ENCODE measurements around the gene MINDY1.
A peak's percentile ranks its signal among the peaks of the same experiment; 100 is the strongest.

Gene MINDY1

GRCh38 chr1:151010346-151010726 is 3.6 kb upstream of the MINDY1 start:
- no peak for DNase-seq

DNA sequence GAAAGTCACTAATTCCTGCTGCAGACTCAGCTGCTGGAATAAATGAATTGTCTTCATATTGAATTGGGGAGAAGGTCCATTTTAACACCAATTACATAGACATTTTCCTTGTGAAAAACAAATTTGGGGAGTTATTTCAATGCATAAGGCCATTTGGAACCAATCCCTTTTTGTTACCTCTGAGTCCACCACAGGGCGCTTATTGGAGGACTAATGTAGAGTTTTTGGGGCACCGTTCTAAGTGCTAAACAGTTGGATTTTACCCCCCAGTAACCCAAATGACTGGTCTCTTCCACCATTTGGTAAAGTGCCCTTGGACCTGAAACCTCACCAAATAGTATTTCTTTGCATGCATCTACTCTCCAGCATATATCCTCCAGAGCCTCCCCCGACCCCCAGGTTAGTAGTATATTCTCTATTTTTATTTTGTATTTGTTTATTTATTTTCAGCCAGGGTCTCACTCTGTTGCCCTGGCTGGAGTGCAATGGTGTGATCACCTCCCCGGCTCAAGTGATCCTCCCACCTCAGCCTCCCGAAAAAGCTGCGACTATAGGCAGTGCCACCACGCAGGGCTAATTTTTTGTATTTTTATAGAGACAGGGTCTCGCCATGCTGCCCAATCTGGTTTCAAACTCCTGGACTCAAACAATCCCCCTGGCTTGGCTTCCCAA is 3.1 kb upstream of the MINDY1 start:
- no peak for DNase-seq

DNA sequence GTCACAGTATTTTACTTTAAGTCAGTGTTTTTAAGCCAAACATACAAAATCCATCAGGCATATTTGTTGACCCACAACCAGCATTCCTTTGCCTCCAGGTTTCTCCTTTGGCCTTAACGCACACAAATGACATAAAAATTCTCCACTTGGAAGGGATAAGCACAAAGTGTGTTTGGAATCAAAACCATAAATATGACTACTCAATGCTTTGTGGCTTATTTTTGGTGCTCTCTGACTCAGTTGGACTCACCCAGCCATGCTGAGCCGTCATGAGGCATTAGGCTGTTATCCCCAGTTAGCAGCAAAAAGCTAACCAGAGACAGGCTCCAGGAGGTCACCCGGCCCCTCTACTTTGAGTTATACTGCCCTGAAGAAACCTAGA is 2.5 kb upstream of the MINDY1 start:
- DNase-seq = no peak

- DNase-seq = peak; percentile 87 to 96 (median 91)
These were observed 1.8 kb upstream of the MINDY1 start, which contains the start of gene PRUNE1 for GRCh38 chr1:151008244-151009205. PRUNE1 (plus strand) TSS chr1:151008449; CDS start chr1:151008633, 184 bp downstream.

DNA sequence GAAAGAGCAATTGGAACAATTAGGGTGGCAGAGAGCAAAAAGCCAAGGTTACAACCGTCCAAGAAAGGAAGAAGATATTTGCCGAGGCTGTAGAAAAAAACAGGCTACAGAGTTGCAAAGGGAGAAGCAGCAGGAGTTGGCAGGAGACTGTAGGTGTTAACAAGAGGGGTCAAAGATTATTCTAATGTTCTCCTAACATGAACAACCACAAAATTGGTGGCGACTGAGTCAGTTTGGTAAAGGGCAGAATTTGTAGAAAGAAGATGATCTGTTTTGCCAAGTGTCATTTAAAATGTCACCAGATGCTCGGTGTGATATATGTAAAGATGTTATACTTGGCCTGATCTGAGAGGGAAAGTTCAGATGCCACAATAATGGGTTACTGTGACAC is 1.1 kb upstream of the MINDY1 start:
- no peak for DNase-seq

DNA sequence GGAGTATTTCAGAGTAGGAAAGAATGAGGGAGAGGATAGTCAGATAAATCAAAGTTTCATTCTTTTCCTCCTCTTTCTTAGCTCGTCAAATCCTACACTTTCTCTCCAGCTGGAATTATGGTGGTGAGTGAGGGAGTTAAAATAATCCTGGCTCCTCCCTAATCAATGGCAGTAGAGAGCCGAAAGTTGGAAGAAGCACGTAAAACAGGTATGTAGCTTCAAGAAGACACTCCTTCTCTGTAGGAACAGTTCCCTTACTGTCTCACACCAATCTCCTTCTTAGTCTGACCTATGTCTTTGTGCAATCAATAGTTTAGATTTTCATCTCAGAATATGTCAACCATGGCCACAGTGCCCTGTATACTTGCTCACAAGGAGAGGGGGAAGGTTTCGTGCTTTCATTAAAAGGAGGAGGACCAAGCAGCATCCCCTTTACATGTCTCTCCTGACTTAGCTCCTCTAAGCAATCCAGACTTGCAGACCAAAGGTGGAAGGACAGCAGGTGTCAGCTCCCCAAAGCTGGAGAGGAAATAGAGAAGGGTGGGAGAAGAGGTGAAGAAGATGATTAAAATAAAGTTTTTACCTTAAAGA is 878 bp downstream of the MINDY1 start:
- no peak for DNase-seq

- peak in 2 of 6 experiments; percentile 12 to 17 for DNase-seq
These were observed 3.5 kb downstream of the MINDY1 start for GRCh38 chr1:151003180-151003579.

- no peak for DNase-seq
These were observed 4.1 kb downstream of the MINDY1 start for GRCh38 chr1:151002611-151003010.

- no peak for DNase-seq
These were observed 4.7 kb downstream of the MINDY1 start for GRCh38 chr1:151002051-151002450.

DNA sequence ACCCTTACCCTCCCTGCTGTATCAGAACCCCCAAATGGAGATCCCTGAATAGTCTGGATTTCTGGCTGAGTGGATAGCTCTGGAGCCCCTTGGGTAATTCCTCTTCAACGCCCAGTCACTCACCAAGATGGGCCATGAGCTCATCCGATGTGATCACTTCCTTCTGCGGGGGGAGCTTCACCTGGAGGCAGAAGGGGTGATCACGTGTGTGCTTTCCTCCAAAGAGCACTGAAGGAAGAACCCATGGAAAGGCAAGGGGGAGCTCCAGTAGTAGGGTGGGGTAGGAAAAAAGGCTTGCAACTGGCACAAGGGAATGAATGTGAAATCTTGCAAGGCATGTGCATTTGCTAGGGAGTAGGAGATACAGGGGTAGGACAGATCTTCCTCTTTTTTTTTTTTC is 5.1 kb downstream of the MINDY1 start:
- no peak for DNase-seq

DNA sequence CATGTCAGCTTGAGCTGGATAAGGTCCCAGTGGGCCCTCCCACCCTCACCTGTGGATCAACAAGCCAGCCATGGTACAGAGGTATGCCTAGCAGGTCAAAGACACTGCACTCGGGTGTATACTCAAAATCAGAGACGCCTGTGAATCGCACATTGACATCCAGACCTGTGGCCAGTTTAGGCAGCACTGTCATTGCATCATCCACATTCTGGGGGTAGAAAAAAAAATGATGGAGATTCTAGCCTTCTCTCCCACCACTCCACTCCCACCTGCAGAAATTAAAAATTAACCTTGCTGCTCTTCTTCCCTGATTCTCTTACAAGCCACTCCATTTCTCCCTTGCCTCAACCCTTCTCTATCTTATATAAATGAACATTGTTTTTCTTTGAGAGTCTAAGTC is 6.3 kb downstream of the MINDY1 start:
- DNase-seq = no peak

DNA sequence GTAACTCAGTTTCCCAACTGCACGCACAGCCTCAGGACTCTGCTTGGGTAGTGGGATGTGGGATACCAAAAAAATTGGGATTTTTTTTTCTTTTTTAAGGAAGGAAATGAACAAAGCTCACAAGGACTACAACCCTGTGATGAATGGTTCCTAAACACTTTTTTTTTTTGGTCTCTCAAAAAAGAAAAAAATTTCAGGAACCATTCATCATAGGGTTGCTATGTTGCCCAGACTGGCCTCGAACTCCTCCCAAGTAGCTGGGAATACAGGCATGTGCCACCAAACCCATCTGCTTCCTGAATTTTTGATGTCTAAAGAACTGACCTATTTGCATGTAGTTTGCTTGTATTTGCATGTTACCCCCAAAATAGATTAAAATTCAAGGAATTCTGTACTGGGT is 6.8 kb downstream of the MINDY1 start:
- no peak for DNase-seq

DNA sequence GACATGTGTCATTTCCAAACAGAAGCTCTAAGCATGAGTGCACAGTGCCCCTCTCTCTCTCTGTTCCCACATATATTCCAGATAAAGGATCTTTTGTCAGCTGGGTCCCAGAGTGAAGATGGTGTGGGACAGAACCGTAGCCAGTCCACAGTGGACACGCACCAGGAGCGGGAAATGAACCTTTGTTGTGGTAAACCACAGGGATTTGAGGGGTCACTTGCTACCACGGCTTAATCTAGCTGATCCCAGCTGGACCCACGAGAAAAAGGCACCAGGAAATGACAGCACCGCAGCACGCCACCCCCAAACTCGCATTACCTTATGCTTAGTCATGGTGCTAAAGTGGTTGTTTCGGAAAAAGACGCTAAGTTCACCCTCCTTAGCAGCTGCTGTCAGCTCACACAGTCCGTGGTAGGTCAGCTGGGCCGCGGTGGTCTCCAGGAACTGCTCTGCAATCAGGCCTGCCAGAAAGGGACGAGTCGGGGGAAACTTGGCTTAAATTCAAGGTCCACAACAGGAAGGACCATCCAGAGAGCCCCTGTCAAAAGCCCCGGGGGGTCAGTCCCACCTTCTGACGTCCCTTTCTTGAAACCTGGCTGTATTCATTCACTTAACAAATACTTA is 7.5 kb downstream of the MINDY1 start:
- DNase-seq = no peak

- no peak for DNase-seq
These were observed 8.8 kb downstream of the MINDY1 start for GRCh38 chr1:150997949-150998348.

GRCh38 chr1:150997126-150997872 is 9.4 kb downstream of the MINDY1 start:
- DNase-seq = no peak

GRCh38 chr1:150995896-150996295 is 10.8 kb downstream of the MINDY1 start:
- DNase-seq = peak in 4 of 6 experiments; percentile 21 to 39 (median 36)

GRCh38 chr1:150995460-150995859 is 11.2 kb downstream of the MINDY1 start:
- no peak for DNase-seq

DNA sequence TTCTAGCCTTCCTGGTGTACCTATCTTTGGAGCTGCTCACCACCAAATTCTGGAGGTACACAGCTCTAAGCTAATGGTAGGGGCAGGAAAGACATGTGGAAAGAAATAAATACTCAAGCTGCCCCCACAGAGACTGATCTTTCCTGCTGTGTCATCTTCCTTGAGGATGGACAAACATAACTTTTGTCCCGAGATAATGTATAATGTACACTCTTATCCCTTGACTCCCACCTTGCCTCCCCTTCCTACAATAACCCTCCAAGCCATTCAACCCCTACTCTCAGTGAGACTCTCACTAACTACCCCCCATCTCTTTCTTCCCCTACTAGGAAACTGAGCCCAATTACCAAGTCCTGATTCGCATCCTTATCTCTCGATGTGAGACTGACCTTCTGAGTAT is 12.5 kb downstream of the MINDY1 start:
- DNase-seq = no peak

GRCh38 chr1:150992626-150993025 is 14.1 kb downstream of the MINDY1 start:
- DNase-seq = no peak

DNA sequence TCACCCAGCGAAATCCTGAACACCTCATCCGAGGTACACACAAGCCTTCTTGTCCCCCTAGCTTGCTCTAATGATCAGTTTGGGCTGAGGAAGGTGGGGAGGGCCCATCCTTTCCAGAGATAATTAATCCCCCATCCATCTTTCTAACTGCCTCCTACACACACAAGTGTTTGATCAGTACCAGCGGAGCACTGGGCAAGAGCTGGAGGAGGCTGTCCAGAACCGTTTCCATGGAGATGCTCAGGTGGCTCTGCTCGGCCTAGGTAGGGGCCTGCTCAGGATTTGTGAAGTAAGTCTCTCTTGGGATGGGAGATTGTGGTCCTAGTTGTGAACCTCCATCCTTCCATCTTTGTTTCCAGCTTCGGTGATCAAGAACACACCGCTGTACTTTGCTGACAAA is 18.8 kb downstream of the MINDY1 start:
- DNase-seq = no peak

DNA sequence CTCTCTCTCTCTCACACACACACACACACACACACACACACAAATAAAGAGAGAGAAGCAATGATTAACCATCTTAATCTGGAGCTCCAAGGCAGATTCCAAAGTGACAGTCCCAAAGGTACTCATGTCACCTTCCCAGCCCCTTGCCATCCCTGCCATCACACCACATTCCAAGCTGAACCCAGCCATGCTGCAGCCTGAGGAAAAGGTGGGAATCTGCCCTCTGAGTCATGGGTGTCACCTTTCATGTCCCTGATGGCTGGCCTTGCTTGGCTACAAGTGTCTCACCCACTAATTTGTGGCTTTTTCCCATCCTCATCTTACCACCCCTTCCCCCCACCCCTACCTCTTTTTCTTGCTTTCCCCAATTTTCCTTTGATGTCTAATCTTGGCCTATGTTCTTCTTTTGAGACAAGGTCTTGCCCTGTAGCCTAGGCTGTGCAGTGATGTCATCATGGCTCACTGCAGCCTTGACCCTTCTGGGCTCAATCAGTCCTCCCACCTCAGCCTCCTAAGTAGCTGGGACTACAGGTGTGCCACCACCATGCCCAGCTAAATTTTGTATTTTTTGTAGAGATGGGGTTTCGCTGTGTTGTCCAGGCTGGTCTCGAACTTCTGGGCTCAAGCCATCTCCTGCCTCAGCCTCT is 21.4 kb downstream of the MINDY1 start:
- DNase-seq = no peak
